Breast epithelium (tissue), 4 donors: ENCODE results near the gene IKZF3. TPM values are rescaled to one million over a fixed set of nuclear protein-coding genes. Genes with fewer than 3 reads are reported as not detected.
"Not testable (repeated sequence)": the region's sequence is repeated elsewhere in the genome, so short reads cannot be mapped to it uniquely, and the experiment has no call there.

ENCODE experiments used
- DNase-seq, 2 donors: peaks; one replicate each; pipeline ENCODE4 v3.0.0-alpha.2; 2019; ENCODE audit warnings: low spot score in 2 of 2
- H3K27ac ChIP-seq, 2 donors: fragments of 200-600 bp; sonication (generic) in 1 of 2; one replicate each; pipeline ENCODE4 v1.5.1; 2016 to 2019; ENCODE audit warnings: mild to moderate bottlenecking in 1 of 2
- H3K27me3 ChIP-seq, 2 donors: fragments of 200-600 bp; sonication (generic) in 1 of 2; one replicate each; pipeline versions ENCODE4 v1.5.1 to v1.6.0; 2017 to 2019; ENCODE audit warnings: control low read depth in 1 of 2, mild to moderate bottlenecking in 1 of 2
- H3K36me3 ChIP-seq: fragments of 200-600 bp; one replicate; pipeline ENCODE4 v1.5.1; 2019
- H3K4me1 ChIP-seq, 2 donors: fragments of 200-600 bp; sonication (generic); one replicate each; pipeline ENCODE4 v1.5.1; 2016 to 2019; ENCODE audit warnings: control low read depth in 1 of 2
- H3K4me3 ChIP-seq, 3 donors: fragments of 200-600 bp; sonication (generic); 1 replicate in 2 of 3; 2 replicates in 1 of 3; pipeline ENCODE4 v1.5.1; 2016 to 2019; ENCODE audit warnings: mild to moderate bottlenecking in 3 of 3, moderate library complexity in 2 of 3
- H3K9me3 ChIP-seq, 2 donors: fragments of 200-600 bp; sonication (generic) in 1 of 2; one replicate each; pipeline ENCODE4 v1.5.1; 2016 to 2019; ENCODE audit warnings: control low read depth in 1 of 2
- POLR2A ChIP-seq: fragments of 450-650 bp; IDR thresholded peaks from one replicate; pipeline ENCODE4 v1.6.1; 2016; ENCODE audit warnings: antibody characterized with exemption, mild to moderate bottlenecking, moderate library complexity
- POLR2AphosphoS5 ChIP-seq, 3 donors: sonication (generic); formaldehyde crosslinking; IDR thresholded peaks; one replicate each; pipeline ENCODE4 v1.6.1; 2017; ENCODE audit warnings: antibody characterized with exemption in 3 of 3
- intact Hi-C: fragments of 100-400 bp; cut with DNase I; formaldehyde crosslinking; loops from one replicate; pipeline ENCODE4 v1.15.1; 2023; ENCODE audit warnings: low total_unique reads
- total RNA-seq, 3 donors: library from RNA; depleted of rRNA; stranded (reverse); fragments of >200 nt; gene quantifications; one replicate each; pipeline ENCODE4 v1.1.0, GENCODE V29; 2016
- TF ChIP-seq, protein P1 (sequence below), 3 donors: fragments of 450-650 bp; IDR thresholded peaks; one replicate each; pipeline ENCODE4 v1.5.1; 2016 to 2017; ENCODE audit warnings: antibody characterized with exemption in 3 of 3, mild to moderate bottlenecking in 3 of 3, moderate library complexity in 3 of 3

IKZF3 gene
- total RNA-seq, 3 donors from 2014 or later, result 1.8 to 4.8 (median 2.3) TPM

DNA sequence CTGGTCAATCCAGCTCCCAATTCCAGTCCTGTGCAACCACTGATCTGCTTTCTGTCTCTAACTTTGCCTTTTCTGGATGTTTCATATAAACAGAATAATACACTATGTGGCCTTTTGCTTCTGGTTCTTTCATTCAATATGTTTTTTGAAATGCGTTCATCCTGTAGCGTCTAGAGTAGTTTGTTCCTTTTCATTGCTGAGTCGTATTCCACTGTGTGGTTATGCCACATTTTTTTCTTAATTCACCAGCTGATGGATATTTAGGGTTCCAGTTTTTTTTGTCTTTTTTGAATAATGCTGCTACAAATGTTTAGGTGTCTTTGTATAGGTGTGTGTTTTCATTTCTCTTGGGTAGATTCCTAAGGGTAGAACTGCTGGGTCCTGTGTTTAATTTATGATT lies 131.5 kb downstream of the IKZF3 start:
- Histone ChIP-seq H3K27ac (no peak overlapping the region), H3K4me1 (peaks cover 4 to 10% of the 10 kb centered on the region in 2 donors), H3K36me3 (no peaks in the 10 kb centered on the region), H3K27me3 (no peaks in the 10 kb centered on the region), H3K9me3 (no peaks in the 10 kb centered on the region), H3K4me3 (no peak overlapping the region)
- TF ChIP-seq POLR2AphosphoS5 (IDR thresholded peaks at IDR 0.05) (no peak), POLR2A (no peak)
- TF ChIP-seq, protein P1, sequence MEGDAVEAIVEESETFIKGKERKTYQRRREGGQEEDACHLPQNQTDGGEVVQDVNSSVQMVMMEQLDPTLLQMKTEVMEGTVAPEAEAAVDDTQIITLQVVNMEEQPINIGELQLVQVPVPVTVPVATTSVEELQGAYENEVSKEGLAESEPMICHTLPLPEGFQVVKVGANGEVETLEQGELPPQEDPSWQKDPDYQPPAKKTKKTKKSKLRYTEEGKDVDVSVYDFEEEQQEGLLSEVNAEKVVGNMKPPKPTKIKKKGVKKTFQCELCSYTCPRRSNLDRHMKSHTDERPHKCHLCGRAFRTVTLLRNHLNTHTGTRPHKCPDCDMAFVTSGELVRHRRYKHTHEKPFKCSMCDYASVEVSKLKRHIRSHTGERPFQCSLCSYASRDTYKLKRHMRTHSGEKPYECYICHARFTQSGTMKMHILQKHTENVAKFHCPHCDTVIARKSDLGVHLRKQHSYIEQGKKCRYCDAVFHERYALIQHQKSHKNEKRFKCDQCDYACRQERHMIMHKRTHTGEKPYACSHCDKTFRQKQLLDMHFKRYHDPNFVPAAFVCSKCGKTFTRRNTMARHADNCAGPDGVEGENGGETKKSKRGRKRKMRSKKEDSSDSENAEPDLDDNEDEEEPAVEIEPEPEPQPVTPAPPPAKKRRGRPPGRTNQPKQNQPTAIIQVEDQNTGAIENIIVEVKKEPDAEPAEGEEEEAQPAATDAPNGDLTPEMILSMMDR (IDR thresholded peaks at IDR 0.05), result no peak
- no peak for DNase-seq
- intact Hi-C loops, result loop anchor here (5.0 kb wide), 1 partner anchor 1870 kb away; no protein-coding TSS in a partner anchor

DNA sequence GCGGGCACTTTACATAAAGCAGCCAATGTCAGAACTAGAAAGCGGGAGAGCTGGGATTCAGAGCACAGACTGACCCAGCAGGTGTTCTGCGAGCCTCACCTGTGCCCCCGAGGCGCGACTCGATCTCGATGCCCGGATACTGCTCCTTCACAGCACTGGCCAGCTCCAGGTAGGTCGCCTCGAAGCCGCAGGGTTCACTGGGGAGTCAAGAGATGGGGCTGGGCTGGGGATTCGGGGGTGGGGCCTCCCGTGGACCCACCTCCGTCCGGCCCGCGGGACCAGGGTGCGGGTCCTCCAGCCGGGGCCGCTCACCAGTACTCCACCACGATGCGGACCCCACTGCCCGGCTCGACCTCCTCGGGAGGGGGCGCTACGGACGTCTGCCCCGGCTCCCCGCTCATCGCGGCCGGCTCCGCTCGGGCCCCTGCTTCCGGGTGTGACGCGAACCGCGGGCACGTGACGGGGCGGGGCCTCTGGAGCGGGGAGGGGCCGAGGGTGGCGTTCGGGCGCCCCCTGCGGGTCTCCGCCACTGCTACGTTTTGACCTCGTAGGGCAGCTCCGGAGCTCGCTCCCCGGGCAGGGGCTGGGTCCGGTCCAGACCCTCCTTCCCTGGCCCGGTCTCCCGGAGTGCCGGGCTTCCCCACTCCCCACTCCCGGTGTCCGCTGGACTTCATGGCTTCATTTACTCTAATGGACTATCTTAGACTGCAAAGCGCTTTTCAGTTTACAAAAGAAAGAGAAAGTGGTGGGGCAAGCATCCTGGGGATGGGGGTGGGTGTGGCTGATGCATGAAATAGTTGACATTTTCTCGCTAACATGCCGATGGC lies 133.8 kb downstream of the IKZF3 start, which contains the start of gene MIEN1:
MIEN1 (minus strand) TSS at position 438 of the 827 bp plus-strand sequence; CDS start at position 401, 37 bp downstream.
- peak within 1 kb of the TSS; percentile 97 to 99 for H3K27ac ChIP-seq
- peak within 1 kb of the TSS; percentile 75 to 99 (median 77) for H3K4me3 ChIP-seq
- intact Hi-C loops, result loop anchor here (5.0 kb wide), 1 partner anchor 1872 kb away; no protein-coding TSS in a partner anchor

DNA sequence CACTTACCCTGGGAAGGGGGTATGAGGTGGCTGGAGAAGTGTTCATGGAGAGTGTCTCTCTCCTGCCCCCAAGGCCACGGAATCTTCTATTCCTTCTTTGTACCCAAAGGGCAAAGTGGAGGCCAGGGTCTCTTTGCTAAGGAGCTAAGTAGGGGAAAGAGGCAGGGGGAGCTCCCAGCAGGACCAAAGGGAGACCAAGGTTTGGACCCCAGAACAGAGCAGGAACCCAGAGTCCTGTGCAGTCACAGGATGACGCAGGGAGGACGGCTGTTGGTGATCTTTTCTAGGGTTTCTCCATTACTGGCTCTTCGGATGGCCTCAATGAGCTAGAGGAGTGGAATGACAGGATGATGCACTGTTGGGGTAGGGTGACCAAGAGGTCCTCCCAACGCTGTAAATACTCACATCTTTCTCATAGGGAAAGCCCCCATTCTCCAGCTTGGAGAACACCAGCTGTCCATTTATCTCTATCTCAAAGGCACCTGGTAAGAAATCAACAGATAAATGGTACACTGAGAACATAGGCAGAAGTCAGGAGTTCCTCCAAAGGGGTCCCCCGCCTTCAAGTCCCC lies 134.7 kb downstream of the IKZF3 start:
- TF ChIP-seq POLR2A, result no peak
- TF ChIP-seq, protein P1 (IDR thresholded peaks at IDR 0.05), result no peak
- no peak for TF ChIP-seq POLR2AphosphoS5 (IDR thresholded peaks at IDR 0.05)
- no peak for DNase-seq
- Histone ChIP-seq H3K27me3 (no peaks in the 10 kb centered on the region), H3K4me1 (peaks cover 4 to 10% of the 10 kb centered on the region in 2 donors), H3K9me3 (no peaks in the 10 kb centered on the region), H3K36me3 (no peaks in the 10 kb centered on the region), H3K4me3 (peak overlapping the region; percentile 75 to 99 (median 77)), H3K27ac (peak overlapping the region; percentile 97 to 99)
- intact Hi-C loops, result no loop called here

More for the DNA sequence above, 133.8 kb downstream of the IKZF3 start, which contains the start of gene MIEN1:
- Histone ChIP-seq H3K36me3 (no peaks in the 10 kb centered on the region), H3K9me3 (no peaks in the 10 kb centered on the region), H3K4me1 (peaks cover 4 to 10% of the 10 kb centered on the region in 2 donors), H3K27me3 (no peaks in the 10 kb centered on the region)
- peak; percentile 85 to 96 for DNase-seq
- peak; percentile 87 for TF ChIP-seq POLR2A
- TF ChIP-seq, protein P1 (IDR thresholded peaks at IDR 0.05), result peak; percentile 82 to 91 (median 89)
- TF ChIP-seq POLR2AphosphoS5 (IDR thresholded peaks at IDR 0.05), result peak; percentile 96 to 97 (median 96)

DNA sequence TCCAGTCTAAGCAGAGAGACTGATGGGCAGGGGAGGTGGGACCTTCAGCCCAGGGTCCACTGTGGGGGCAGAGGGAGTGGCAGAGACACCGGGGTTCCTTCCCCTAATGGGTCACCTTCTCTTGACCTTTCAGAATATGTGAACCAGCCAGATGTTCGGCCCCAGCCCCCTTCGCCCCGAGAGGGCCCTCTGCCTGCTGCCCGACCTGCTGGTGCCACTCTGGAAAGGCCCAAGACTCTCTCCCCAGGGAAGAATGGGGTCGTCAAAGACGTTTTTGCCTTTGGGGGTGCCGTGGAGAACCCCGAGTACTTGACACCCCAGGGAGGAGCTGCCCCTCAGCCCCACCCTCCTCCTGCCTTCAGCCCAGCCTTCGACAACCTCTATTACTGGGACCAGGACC lies 136.6 kb downstream of the IKZF3 start:
- Histone ChIP-seq H3K9me3 (no peaks in the 10 kb centered on the region), H3K27ac (peak overlapping the region; percentile 43 to 97), H3K36me3 (no peaks in the 10 kb centered on the region), H3K4me3 (no peak overlapping the region), H3K27me3 (no peaks in the 10 kb centered on the region), H3K4me1 (peaks cover 4 to 10% of the 10 kb centered on the region in 2 donors)
- no peak for DNase-seq
- TF ChIP-seq, protein P1 (IDR thresholded peaks at IDR 0.05), result no peak
- no peak for TF ChIP-seq POLR2A
- no peak for TF ChIP-seq POLR2AphosphoS5 (IDR thresholded peaks at IDR 0.05)
- intact Hi-C loops, result no loop called here

DNA sequence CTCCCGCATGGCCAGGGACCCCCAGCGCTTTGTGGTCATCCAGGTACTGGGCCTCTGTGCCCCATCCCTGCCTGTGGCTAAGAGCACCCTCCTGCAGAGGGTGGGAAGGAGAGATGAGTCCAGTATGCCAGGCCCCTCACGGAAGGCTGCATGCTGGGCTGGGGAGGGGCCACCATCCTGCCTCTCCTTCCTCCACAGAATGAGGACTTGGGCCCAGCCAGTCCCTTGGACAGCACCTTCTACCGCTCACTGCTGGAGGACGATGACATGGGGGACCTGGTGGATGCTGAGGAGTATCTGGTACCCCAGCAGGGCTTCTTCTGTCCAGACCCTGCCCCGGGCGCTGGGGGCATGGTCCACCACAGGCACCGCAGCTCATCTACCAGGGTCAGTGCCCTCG lies 137.5 kb downstream of the IKZF3 start:
- TF ChIP-seq, protein P1 (IDR thresholded peaks at IDR 0.05), result no peak
- no peak for TF ChIP-seq POLR2AphosphoS5 (IDR thresholded peaks at IDR 0.05)
- no peak for TF ChIP-seq POLR2A
- intact Hi-C loops, result no loop called here
- H3K9me3 ChIP-seq, result no peaks in the 10 kb centered on the region
- H3K36me3 ChIP-seq, result no peaks in the 10 kb centered on the region
- no peak overlapping the region for H3K4me3 ChIP-seq
- no peaks in the 10 kb centered on the region for H3K27me3 ChIP-seq
- no peak overlapping the region for H3K27ac ChIP-seq
- DNase-seq, result no peak
- peaks cover 4 to 10% of the 10 kb centered on the region in 2 donors for H3K4me1 ChIP-seq

DNA sequence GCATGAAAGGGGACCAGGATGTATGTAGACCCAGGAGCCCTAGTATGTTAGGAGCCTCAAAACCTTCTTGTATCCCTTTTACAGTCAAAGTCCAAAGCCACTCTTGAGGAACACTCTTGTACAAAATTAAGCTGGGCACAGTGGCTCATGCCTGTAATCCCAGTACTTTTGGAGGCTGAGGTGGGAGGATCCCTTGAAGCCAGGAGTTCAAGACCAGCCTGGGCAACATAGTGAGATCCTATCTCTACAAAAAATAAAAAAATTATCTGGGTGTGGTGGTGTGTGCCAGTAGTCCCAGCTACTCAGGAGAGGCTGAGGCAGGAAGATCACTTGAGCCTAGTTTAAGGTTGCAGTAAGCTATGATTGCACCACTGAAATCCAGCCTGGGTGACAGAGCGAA lies 138.2 kb downstream of the IKZF3 start:
- DNase-seq, H3K36me3 ChIP-seq, intact Hi-C loops: not testable (repeated sequence)

More for the DNA sequence above, 138.2 kb downstream of the IKZF3 start:
- H3K4me3 ChIP-seq, H3K27ac ChIP-seq, H3K9me3 ChIP-seq, H3K27me3 ChIP-seq: not testable (repeated sequence)
- peaks cover 4 to 10% of the 10 kb centered on the region in 2 donors for H3K4me1 ChIP-seq
